Measurements from ENCODE around the gene NUCB1. TPM values are rescaled to one million over a fixed set of nuclear protein-coding genes. Genes with fewer than 3 reads are reported as not detected.
"Not testable (repeated sequence)": the region's sequence is repeated elsewhere in the genome, so short reads cannot be mapped to it uniquely, and the experiment has no call there.

NUCB1 gene
- total RNA-seq, 6 donors from 2014 or later = 278 to 463 (median 341) TPM

DNA sequence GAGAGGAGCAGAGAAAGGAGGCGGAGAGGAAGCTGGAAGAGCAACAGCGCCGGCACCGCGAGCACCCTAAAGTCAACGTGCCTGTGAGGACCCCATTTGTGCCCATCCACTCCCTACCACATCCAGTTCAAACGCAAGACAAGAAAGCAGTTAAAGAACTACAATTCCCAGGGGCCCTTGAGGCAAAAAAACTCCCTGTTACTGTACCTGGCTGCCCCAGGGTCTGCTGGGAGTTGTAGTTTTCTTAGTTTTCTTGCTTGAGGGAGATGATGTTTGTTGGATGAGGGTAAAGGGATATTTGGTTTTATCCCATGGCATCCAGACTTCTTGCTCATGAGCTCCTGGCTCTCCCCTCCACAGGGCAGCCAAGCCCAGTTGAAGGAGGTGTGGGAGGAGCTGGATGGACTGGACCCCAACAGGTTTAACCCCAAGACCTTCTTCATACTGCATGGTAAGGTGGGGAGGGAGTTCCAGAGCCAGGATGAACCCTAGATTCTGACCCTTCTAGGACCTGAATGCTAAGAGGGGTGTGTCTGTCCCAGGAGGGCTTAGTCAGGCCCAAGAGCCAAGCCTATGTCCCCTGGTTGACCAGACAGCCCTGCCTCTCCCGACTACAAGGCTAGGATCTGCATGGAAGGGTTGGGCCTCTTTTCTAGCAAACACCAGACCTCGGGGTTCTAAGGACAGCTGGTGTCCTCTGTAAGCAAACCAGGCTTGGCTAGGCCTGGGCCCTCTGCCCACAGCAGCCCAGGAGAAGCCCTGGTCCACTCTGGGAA is 13.2 kb downstream of the NUCB1 start:
- Histone ChIP-seq H3K27me3 (no peaks in the 10 kb centered on the region), H3K27ac (peak overlapping the region in 1 of 4 donors; percentile 35), H3K9me3 (no peaks in the 10 kb centered on the region), H3K4me1 (peaks cover 9 to 18% (median 14%) of the 10 kb centered on the region in 4 donors), H3K36me3 (peaks cover 29 to 93% (median 78%) of the 10 kb centered on the region in 4 donors), H3K4me3 (no peak overlapping the region)
- TF ChIP-seq POLR2AphosphoS5 (IDR thresholded peaks at IDR 0.05) (no peak), POLR2A (IDR thresholded peaks at IDR 0.05) (no peak), EP300 (IDR thresholded peaks at IDR 0.05) (no peak)
- TF ChIP-seq, protein P1, sequence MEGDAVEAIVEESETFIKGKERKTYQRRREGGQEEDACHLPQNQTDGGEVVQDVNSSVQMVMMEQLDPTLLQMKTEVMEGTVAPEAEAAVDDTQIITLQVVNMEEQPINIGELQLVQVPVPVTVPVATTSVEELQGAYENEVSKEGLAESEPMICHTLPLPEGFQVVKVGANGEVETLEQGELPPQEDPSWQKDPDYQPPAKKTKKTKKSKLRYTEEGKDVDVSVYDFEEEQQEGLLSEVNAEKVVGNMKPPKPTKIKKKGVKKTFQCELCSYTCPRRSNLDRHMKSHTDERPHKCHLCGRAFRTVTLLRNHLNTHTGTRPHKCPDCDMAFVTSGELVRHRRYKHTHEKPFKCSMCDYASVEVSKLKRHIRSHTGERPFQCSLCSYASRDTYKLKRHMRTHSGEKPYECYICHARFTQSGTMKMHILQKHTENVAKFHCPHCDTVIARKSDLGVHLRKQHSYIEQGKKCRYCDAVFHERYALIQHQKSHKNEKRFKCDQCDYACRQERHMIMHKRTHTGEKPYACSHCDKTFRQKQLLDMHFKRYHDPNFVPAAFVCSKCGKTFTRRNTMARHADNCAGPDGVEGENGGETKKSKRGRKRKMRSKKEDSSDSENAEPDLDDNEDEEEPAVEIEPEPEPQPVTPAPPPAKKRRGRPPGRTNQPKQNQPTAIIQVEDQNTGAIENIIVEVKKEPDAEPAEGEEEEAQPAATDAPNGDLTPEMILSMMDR (IDR thresholded peaks at IDR 0.05) = no peak
- DNase-seq = no peak
- ATAC-seq (ENCODE audit: low FRiP score in 2 of 2) = no peak
- WGBS, 2 donors = 89 to 94% methylated on average over 8 to 9 of the region's 9 CpGs

DNA sequence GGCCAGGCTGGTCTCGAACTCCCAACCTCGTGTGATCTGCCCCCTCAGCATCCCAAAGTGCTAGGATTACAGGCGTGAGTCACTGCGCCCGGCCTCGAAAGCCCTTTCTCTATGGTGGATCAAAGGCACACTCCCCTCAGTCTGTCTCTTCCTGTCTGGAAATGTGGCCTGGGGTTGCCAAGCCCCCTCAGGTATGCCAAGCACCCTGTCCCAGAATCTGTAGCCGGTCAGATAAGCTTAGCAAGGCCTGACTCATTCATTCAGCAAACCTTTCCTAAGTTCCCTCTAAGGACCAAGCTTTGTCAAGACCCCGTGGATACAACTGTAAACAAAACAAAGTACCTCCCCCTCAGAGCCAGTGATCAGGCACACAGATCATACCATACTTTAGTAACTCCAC is 14.1 kb downstream of the NUCB1 start:
- H3K27ac ChIP-seq = no peak overlapping the region
- peaks cover 29 to 95% (median 82%) of the 10 kb centered on the region in 4 donors for H3K36me3 ChIP-seq
- H3K9me3 ChIP-seq = no peaks in the 10 kb centered on the region
- no peaks in the 10 kb centered on the region for H3K27me3 ChIP-seq
- ATAC-seq (ENCODE audit: low FRiP score in 2 of 2) (no peak), DNase-seq (no peak)
- peaks cover 6 to 11% (median 8%) of the 10 kb centered on the region in 4 donors for H3K4me1 ChIP-seq
- H3K4me3 ChIP-seq = no peak overlapping the region
- 92 to 97% methylated on average over 6 to 8 of the region's 8 CpGs for WGBS, 2 donors
- TF ChIP-seq POLR2AphosphoS5 (IDR thresholded peaks at IDR 0.05) (no peak), POLR2A (IDR thresholded peaks at IDR 0.05) (no peak), EP300 (IDR thresholded peaks at IDR 0.05) (no peak)
- TF ChIP-seq, protein P1 (IDR thresholded peaks at IDR 0.05) = no peak

DNA sequence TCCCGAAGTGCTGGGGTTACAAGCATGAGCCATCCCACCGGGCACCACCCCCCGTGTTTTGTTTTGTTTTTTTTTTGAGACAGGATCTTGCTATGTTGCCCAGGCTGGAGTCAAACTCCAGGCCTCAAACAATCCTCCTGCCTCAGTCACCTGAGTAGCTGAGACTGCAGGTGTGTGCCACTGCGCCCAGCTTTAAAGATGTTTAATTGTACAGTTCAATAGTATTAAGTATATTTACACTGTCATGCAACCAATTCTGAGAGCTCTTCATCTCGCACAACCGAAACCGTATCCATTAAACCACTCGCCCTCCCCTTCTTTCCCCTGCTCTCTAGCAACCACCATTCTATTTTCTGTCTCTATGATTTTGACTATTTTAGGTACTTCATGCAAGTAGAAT is 15.6 kb downstream of the NUCB1 start:
- no peaks in the 10 kb centered on the region for H3K27me3 ChIP-seq
- H3K27ac ChIP-seq = peak overlapping the region in 3 of 4 donors; percentile 34 to 66 (median 48)
- peaks cover 0 to 5% (median 2%) of the 10 kb centered on the region in 4 donors for H3K4me1 ChIP-seq
- no peaks in the 10 kb centered on the region for H3K9me3 ChIP-seq
- DNase-seq (peak in 1 of 2 donors; percentile 67), ATAC-seq (ENCODE audit: low FRiP score in 2 of 2) (peak in 1 of 2 donors; percentile 76)
- TF ChIP-seq EP300 (IDR thresholded peaks at IDR 0.05) (peak in 1 of 4 donors; percentile 59), POLR2A (IDR thresholded peaks at IDR 0.05) (no peak), POLR2AphosphoS5 (IDR thresholded peaks at IDR 0.05) (peak in 1 of 2 donors; percentile 37)
- H3K36me3 ChIP-seq = peaks cover 25 to 95% (median 77%) of the 10 kb centered on the region in 4 donors
- no peak overlapping the region for H3K4me3 ChIP-seq
- 67 to 72% methylated on average over 8 of the region's 8 CpGs for WGBS, 2 donors

DNA sequence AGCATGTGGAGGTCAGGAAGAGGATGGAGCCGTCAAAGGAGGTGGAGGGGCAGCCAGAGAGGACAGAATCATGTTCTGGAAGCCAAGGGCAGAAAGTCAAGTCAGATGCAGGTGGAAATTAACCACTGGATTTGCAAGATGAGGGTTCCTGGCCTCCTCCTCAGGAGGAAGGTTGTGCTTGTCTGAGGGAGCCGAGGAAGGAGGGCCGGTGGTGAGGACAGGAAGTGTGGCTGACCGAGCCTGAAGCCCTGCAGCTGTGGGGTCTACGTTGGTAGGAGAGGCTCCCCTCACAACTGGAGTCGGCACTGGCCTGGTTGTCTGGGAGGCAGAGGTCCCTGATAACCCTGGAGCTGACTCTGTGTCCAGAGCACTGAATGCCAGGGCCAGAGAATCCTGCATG is 18.0 kb downstream of the NUCB1 start:
- TF ChIP-seq POLR2A (IDR thresholded peaks at IDR 0.05) = no peak
- TF ChIP-seq POLR2AphosphoS5 (IDR thresholded peaks at IDR 0.05) = no peak
- TF ChIP-seq, protein P1 (IDR thresholded peaks at IDR 0.05) = no peak
- TF ChIP-seq EP300 (IDR thresholded peaks at IDR 0.05) = no peak
- DNase-seq = no peak
- Histone ChIP-seq H3K27ac (no peak overlapping the region), H3K4me1 (peaks cover 0 to 5% (median 2%) of the 10 kb centered on the region in 4 donors), H3K27me3 (no peaks in the 10 kb centered on the region), H3K4me3 (no peak overlapping the region), H3K36me3 (peaks cover 21 to 95% (median 77%) of the 10 kb centered on the region in 4 donors), H3K9me3 (no peaks in the 10 kb centered on the region)
- WGBS, 2 donors = 79 to 86% methylated on average over 6 of the region's 6 CpGs
- no peak for ATAC-seq (ENCODE audit: low FRiP score in 2 of 2)

DNA sequence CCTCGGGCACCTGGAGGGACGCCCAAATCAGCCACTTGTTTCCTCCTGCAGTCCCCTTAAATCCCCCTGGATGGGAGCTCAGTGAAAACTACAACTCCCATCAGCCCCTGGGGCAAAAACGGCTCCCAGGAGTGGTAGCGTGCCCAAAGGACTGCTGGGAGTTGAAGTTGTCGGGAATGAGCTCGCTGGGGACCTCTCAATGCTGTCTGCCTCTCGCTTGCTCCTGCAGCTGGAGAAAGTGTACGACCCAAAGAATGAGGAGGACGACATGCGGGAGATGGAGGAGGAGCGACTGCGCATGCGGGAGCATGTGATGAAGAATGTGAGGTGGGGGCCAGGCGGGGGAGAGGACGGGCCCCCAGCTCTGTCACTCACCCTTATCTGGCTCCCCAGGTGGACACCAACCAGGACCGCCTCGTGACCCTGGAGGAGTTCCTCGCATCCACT is 18.7 kb downstream of the NUCB1 start:
- TF ChIP-seq POLR2AphosphoS5 (IDR thresholded peaks at IDR 0.05) (no peak), EP300 (IDR thresholded peaks at IDR 0.05) (no peak), POLR2A (IDR thresholded peaks at IDR 0.05) (no peak)
- TF ChIP-seq, protein P1 (IDR thresholded peaks at IDR 0.05) = no peak
- H3K9me3 ChIP-seq = no peaks in the 10 kb centered on the region
- H3K27ac ChIP-seq = no peak overlapping the region
- DNase-seq = no peak
- no peak overlapping the region for H3K4me3 ChIP-seq
- peak in 1 of 2 donors; percentile 7 for ATAC-seq (ENCODE audit: low FRiP score in 2 of 2)
- no peaks in the 10 kb centered on the region for H3K27me3 ChIP-seq
- 87 to 94% methylated on average over 18 of the region's 18 CpGs for WGBS, 2 donors
- H3K4me1 ChIP-seq = peaks cover 0 to 5% (median 2%) of the 10 kb centered on the region in 4 donors
- H3K36me3 ChIP-seq = peaks cover 15 to 93% (median 72%) of the 10 kb centered on the region in 4 donors

DNA sequence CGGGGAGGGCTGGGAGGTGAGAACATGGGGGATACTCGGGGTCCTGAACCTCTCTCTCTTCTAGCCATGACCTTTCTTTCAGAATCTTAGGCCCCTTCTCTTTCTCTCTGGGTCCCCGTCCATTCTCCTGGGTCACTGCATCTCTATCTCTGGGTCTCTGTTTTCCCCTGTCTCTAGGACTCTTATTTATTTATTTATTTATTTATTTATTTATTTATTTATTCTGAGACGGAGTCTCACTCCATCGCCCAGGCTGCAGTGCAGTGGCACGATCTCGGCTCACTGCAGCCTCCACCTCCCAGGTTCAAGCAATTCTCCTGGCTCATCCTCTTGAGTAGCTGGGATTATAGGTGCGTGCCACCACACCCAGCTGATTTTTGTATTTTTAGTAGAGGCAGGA is 19.2 kb downstream of the NUCB1 start:
- not testable (repeated sequence) for H3K27ac ChIP-seq; H3K27me3 ChIP-seq; DNase-seq; H3K9me3 ChIP-seq; H3K4me3 ChIP-seq; ATAC-seq (ENCODE audit: low FRiP score in 2 of 2); H3K4me1 ChIP-seq
- peaks cover 13 to 88% (median 68%) of the 10 kb centered on the region in 4 donors for H3K36me3 ChIP-seq
- 94 to 98% methylated on average over 7 to 8 of the region's 8 CpGs for WGBS, 2 donors
